GM12874 (cell line): ENCODE measurements around the gene PCDH9.

Experiments used
- TF ChIP-seq, protein P1 (sequence below): IDR thresholded peaks from 2 replicates; pipeline ENCODE4 v1.5.1; 2011; ENCODE audit warnings: low read depth, mild to moderate bottlenecking, control low read depth, low read length, moderate library complexity; ENCODE audit not compliant: insufficient read depth

The PCDH9 gene

DNA sequence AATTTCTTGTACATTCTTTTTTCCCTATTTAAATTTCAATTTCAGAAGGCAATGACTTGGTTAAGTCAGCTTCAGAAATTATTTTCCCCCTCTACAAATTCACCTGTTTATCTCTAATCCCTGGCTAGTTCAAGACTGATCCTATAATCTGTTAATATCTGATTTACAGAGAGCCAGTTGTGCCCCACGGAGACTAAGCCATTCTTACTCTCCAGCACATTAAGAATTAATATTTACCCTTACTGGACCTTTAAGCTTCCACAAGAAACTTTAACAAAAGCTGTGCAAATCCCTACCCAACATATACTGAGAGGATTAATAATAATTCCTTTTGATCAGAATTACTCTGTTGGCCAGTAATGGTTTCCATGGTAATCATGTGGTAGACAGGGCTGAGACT is 786.2 kb downstream of the PCDH9 start:
- TF ChIP-seq, protein P1, sequence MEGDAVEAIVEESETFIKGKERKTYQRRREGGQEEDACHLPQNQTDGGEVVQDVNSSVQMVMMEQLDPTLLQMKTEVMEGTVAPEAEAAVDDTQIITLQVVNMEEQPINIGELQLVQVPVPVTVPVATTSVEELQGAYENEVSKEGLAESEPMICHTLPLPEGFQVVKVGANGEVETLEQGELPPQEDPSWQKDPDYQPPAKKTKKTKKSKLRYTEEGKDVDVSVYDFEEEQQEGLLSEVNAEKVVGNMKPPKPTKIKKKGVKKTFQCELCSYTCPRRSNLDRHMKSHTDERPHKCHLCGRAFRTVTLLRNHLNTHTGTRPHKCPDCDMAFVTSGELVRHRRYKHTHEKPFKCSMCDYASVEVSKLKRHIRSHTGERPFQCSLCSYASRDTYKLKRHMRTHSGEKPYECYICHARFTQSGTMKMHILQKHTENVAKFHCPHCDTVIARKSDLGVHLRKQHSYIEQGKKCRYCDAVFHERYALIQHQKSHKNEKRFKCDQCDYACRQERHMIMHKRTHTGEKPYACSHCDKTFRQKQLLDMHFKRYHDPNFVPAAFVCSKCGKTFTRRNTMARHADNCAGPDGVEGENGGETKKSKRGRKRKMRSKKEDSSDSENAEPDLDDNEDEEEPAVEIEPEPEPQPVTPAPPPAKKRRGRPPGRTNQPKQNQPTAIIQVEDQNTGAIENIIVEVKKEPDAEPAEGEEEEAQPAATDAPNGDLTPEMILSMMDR = no peak

DNA sequence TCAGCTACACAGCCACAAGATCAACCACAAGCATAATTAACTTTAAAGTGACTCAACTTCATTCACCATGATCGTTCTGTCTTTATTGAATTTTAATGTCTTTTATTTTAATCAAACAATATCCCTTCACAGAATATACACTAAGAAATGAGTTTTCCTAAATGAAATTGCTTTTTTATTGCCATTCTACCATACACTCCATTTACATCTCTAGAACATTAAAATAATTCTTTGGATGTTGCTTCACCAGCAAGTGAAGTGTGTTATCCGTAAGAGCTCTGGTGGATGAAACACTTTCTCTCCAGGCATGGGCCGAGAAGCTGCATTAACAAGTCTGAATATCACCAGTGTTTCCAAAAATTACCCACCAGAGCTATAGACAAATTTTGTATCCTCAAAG is 789.2 kb downstream of the PCDH9 start:
- TF ChIP-seq, protein P1 = no peak

DNA sequence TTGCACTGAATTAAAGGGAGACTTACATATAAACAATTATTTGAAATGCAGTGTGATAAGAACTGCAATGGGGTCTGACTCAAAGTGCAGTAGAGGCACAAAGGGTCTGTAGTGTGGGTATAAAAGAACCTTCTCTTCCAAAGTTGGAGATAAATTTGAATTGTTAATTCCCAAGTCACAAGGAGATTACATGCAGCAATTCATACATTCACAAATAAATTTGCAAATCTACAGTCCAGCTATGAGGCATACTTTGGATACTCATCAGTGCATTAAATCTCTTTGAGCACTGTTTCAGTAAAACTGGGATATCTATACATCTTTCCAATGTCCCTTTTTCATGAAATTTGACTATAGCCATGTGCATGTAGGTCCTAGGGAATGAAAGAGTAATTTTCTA is 799.4 kb downstream of the PCDH9 start:
- TF ChIP-seq, protein P1 = no peak

DNA sequence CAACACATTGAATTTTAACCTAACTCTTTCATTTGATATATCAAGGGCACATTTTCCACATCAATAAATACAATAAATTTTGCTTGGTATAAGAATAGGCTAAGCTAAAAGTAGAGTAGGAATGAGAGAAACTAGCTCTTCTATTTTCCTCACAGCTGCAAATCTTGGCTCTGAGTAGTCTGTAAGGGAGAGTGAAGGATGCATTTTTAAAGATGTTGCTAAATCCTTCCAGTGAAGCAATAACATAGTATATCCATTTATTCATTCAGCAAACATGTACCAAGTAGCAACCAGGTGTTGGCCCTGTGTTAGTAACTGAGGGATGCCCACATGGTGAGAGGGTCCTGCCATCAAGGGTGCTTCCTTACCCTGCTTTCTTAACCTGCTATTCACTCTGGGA is 799.9 kb downstream of the PCDH9 start:
- TF ChIP-seq, protein P1 = no peak

DNA sequence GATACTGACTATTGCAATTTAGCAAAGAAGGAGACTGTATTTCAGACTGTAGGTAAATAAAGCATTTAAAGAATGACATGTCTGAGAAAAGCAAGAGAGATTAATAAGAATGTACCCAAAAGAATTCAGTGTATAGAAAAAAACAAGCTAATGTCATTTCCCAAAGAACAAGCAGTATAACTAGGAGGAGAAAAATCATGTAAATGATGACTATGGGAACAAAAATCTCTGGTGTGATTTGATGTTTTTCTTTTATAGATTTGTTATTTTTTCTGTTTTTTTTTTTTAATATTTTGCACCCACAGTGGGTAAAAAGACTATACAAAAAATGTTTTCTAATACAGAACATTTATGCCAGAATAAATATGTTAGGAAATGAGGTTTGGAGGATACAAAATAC is 801.0 kb downstream of the PCDH9 start:
- TF ChIP-seq, protein P1 = no peak

DNA sequence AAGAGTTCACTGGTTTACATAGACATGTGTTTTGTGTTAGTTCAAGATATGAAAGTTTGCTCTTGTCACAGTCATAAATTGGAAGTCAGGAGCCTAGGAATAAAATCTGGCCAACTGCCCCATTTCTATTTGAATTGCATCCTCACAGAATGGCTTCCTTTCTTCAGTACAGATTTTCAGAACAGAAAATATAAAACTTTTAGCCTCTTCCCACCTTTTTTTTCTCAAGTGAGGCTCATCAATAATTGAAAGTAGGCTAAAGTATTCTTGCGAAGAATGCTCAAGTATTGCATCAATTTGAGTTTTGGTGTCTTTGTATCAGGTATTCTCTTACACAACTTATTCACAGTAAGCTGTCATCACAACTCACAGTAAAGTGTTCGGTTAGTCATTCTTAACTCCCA is 802.7 kb downstream of the PCDH9 start:
- TF ChIP-seq, protein P1 = no peak

DNA sequence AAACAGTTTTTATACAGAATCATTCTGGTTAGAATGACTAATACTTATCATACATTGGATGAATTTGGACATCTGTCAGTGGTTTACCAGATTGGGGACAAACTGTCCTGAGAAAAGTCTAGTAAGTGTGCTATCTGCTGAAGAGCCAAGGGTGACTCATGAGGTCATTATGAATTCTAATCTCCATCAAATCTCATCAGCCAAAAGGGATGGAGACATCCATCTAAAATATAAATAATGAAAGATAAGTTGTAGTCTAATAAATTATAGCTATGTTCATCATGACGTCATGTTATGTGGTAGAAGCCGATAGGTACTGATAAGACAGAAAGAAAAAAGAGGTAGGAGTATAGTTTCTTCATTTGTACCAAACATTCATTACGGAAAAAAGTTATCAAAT is 804.4 kb downstream of the PCDH9 start:
- TF ChIP-seq, protein P1 = no peak

DNA sequence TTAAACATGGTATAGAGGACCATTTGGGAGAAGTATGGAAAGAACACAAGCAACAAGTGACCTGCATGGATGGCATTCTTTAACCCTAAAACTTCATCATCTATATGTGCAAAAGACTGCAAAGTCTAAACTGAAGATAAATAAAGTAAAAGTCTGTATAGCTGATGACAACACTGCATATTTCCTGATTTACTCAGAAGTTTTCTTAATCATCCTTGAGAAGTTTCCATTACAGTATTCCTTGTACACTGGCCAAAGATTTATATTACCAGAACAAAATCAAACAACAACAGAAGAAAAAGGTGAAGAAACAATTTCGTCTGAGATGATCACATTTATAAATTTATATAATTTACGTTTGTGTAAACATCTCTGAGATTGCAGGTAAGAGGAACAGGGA is 805.7 kb downstream of the PCDH9 start:
- TF ChIP-seq, protein P1 = no peak
